ENCODE results near the gene C3orf52. TPM values are rescaled to one million over a fixed set of nuclear protein-coding genes. Genes with fewer than 3 reads are reported as not detected.

C3orf52 gene
- total RNA-seq, 1 experiment from 2014 or later, result 18.1 TPM

- DNase-seq (ENCODE audit: low read depth), result peak; percentile 59
Observed at GRCh38 chr3:112086875-112087524, 811 bp downstream of the C3orf52 start.

- no peak for DNase-seq (ENCODE audit: low read depth)
Observed at GRCh38 chr3:112087746-112088145, 1.6 kb downstream of the C3orf52 start.

- no peak for DNase-seq (ENCODE audit: low read depth)
Observed at GRCh38 chr3:112088944-112089343, 2.8 kb downstream of the C3orf52 start.

- DNase-seq (ENCODE audit: low read depth), result peak; percentile 51
Observed at GRCh38 chr3:112089956-112090886, 4.0 kb downstream of the C3orf52 start.

GRCh38 chr3:112090887-112091586 lies 4.8 kb downstream of the C3orf52 start:
- DNase-seq (ENCODE audit: low read depth), result no peak

- DNase-seq (ENCODE audit: low read depth), result no peak
Observed at GRCh38 chr3:112092496-112093179, 6.4 kb downstream of the C3orf52 start.

- no peak for DNase-seq (ENCODE audit: low read depth)
Observed at GRCh38 chr3:112093180-112093522, 7.0 kb downstream of the C3orf52 start.

GRCh38 chr3:112095731-112096130 lies 9.5 kb downstream of the C3orf52 start:
- no peak for DNase-seq (ENCODE audit: low read depth)

GRCh38 chr3:112096176-112096575 lies 10.0 kb downstream of the C3orf52 start:
- DNase-seq (ENCODE audit: low read depth), result no peak

- peak; percentile 98 for DNase-seq (ENCODE audit: low read depth)
Observed at GRCh38 chr3:112097378-112097777, 11.2 kb downstream of the C3orf52 start.

GRCh38 chr3:112101916-112102315 lies 15.7 kb downstream of the C3orf52 start:
- peak; percentile 95 for DNase-seq (ENCODE audit: low read depth)

GRCh38 chr3:112104774-112105173 lies 18.6 kb downstream of the C3orf52 start:
- DNase-seq (ENCODE audit: low read depth), result no peak

- no peak for DNase-seq (ENCODE audit: low read depth)
Observed at GRCh38 chr3:112109322-112109721, 23.1 kb downstream of the C3orf52 start.

- peak; percentile 60 for DNase-seq (ENCODE audit: low read depth)
Observed at GRCh38 chr3:112111785-112112402, 25.7 kb downstream of the C3orf52 start.

- DNase-seq (ENCODE audit: low read depth), result no peak
Observed at GRCh38 chr3:112114576-112115160, 28.5 kb downstream of the C3orf52 start.

- no peak for DNase-seq (ENCODE audit: low read depth)
Observed at GRCh38 chr3:112115161-112115739, 29.1 kb downstream of the C3orf52 start.

- no peak for DNase-seq (ENCODE audit: low read depth)
Observed at GRCh38 chr3:112115806-112116383, 29.7 kb downstream of the C3orf52 start.

- DNase-seq (ENCODE audit: low read depth), result no peak
Observed at GRCh38 chr3:112116748-112117186, 30.6 kb downstream of the C3orf52 start.

GRCh38 chr3:112117415-112117814 lies 31.2 kb downstream of the C3orf52 start:
- no peak for DNase-seq (ENCODE audit: low read depth)

All from Daoy (cell line).